ENCODE measurements around the gene BDNF. TPM values are rescaled to one million over a fixed set of nuclear protein-coding genes. Genes with fewer than 3 reads are reported as not detected.

The BDNF gene
- total RNA-seq, 1 donor from 2014 or later = 0.79 TPM

DNA sequence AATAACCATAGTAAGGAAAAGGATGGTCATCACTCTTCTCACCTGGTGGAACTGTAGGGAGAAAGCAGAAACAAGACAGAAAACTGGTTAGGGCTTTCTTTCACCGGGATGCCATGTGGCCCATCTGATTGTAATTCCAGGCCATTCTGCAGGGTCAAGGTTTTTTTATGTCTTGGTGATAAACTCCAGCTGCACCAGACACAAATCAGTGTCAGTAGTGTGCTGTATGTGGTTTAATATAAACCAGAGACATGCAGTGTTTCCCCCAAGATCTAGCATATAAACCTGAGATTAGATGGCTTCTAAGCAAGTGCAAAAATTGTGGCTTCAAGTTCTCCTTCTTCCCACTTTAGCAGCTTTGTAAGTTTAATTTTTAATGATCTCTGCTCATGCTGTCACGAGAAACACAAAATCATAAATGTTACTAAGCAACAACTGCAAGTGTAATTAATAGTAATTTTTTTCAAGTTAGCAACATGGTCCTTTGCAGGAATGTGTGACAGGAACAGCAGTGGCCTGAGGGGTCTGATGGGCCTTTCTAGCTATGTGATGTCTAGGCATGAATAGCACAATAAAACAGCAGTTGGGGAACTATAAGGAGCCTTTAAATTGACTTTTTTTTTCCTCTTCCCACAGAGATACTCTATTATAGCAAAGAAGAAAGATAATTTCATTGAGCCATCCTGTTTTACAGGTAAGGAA is 41.6 kb downstream of the BDNF start:
- TF ChIP-seq, protein P1, sequence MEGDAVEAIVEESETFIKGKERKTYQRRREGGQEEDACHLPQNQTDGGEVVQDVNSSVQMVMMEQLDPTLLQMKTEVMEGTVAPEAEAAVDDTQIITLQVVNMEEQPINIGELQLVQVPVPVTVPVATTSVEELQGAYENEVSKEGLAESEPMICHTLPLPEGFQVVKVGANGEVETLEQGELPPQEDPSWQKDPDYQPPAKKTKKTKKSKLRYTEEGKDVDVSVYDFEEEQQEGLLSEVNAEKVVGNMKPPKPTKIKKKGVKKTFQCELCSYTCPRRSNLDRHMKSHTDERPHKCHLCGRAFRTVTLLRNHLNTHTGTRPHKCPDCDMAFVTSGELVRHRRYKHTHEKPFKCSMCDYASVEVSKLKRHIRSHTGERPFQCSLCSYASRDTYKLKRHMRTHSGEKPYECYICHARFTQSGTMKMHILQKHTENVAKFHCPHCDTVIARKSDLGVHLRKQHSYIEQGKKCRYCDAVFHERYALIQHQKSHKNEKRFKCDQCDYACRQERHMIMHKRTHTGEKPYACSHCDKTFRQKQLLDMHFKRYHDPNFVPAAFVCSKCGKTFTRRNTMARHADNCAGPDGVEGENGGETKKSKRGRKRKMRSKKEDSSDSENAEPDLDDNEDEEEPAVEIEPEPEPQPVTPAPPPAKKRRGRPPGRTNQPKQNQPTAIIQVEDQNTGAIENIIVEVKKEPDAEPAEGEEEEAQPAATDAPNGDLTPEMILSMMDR (IDR thresholded peaks at IDR 0.05; ENCODE audit: insufficient read depth, low read length, severe bottlenecking) = no peak
- no peak for FAIRE-seq
- no peaks in the 10 kb centered on the region for H3K27me3 ChIP-seq (ENCODE audit: control insufficient read depth, insufficient read depth, low read length)
- no peak for DNase-seq (ENCODE audit: low read depth)
- H3K36me3 ChIP-seq (ENCODE audit: control insufficient read depth, insufficient read depth, low read length) = no peaks in the 10 kb centered on the region
- H3K4me3 ChIP-seq (ENCODE audit: low read depth, low read length) = no peak overlapping the region

DNA sequence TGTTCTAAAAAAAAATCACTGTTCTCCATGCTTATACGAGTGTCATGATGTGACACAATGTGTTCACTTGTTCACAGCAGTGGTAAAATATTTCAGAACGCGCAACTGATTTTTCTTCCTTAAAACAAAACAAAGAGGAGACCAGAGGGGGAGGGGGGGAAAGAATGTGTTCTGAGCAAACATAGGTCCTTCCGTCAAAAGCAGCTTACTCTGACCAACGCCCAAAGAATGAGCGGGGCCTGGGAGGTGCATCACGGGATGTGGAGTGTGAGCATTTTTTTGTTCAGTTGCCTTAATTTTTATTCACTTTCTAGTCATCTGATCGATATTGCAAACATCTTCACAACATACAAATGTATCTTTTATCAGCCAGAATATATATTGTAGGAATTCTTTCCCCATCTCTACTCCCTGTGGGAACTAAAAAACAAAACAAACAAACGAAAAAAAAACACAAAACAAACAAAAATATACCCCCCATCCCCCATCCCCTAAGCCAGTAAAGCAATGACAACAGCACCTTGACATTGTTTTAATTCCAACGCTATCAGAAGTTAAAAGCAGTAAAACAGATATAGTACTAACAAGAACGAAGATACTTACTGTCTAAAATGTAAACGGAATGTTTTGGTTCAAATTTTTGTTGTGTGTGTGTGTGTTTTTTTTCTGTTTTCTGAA is 43.3 kb downstream of the BDNF start:
- H3K4me3 ChIP-seq (ENCODE audit: low read depth, low read length) = no peak overlapping the region
- TF ChIP-seq, protein P1 (IDR thresholded peaks at IDR 0.05; ENCODE audit: insufficient read depth, low read length, severe bottlenecking) = no peak
- H3K27me3 ChIP-seq (ENCODE audit: control insufficient read depth, insufficient read depth, low read length) = no peaks in the 10 kb centered on the region
- DNase-seq (ENCODE audit: low read depth) = peak; percentile 17
- H3K36me3 ChIP-seq (ENCODE audit: control insufficient read depth, insufficient read depth, low read length) = no peaks in the 10 kb centered on the region
- FAIRE-seq = no peak

DNA sequence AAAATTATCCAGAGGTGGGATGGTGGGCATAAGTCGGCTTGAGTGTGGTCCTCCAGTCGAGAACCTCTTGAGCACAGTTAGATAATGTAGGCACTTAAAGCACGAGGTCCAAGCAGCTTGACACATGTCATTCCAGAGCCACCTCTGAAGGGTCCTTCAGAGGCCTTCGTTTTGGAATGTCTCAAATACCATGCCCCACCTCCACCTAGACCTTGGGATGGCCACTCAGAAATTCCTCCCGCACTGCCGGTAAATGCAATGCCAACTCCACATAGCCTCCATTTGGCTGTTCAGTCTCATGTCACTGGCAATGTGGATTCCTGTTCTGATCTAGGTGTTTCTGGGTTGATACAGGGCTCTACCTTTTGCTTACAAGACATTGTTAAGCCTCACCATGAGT is 43.9 kb downstream of the BDNF start:
- H3K27me3 ChIP-seq (ENCODE audit: control insufficient read depth, insufficient read depth, low read length) = no peaks in the 10 kb centered on the region
- no peak overlapping the region for H3K4me3 ChIP-seq (ENCODE audit: low read depth, low read length)
- TF ChIP-seq, protein P1 (IDR thresholded peaks at IDR 0.05; ENCODE audit: insufficient read depth, low read length, severe bottlenecking) = no peak
- FAIRE-seq = no peak
- no peaks in the 10 kb centered on the region for H3K36me3 ChIP-seq (ENCODE audit: control insufficient read depth, insufficient read depth, low read length)
- no peak for DNase-seq (ENCODE audit: low read depth)

DNA sequence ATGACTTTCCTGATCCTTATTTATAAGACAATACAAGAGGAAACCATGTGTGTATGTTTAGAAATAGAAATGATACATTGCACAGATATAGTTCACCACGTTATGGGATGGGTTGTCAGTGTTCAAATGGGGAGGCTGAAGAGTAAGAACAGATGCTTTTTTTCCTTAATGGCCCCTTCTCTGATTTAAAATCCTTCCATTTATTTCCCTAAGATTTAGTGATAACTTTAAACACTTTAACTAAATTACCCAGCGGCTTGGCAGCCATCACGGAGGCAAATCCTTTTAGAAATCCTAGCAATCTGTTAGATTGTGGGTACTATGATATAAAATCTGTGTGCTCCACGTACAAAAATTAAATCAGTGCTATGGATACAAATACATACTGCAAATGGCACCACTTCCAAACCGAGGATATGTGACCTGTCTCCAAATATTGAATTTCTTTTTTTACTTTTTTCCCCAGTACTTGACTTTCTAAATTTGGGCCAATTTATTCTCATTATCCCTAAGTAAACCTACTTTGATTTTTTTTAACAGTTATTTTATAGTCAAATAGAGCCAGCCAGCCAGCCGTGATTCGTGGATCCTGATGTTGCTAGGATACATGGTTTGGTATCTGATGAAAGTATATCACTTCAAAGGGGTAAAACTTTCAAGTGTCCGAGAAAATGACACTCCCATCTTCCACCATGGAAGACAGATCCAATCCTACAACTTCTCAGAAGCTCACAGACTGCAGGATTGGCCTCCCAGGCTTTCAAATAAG is 46.1 kb downstream of the BDNF start:
- Histone ChIP-seq H3K4me3 (ENCODE audit: low read depth, low read length) (no peak overlapping the region), H3K36me3 (ENCODE audit: control insufficient read depth, insufficient read depth, low read length) (no peaks in the 10 kb centered on the region), H3K27me3 (ENCODE audit: control insufficient read depth, insufficient read depth, low read length) (peaks cover 2% of the 10 kb centered on the region)
- TF ChIP-seq, protein P1 (IDR thresholded peaks at IDR 0.05; ENCODE audit: insufficient read depth, low read length, severe bottlenecking) = no peak
- FAIRE-seq (no peak), DNase-seq (ENCODE audit: low read depth) (no peak)

DNA sequence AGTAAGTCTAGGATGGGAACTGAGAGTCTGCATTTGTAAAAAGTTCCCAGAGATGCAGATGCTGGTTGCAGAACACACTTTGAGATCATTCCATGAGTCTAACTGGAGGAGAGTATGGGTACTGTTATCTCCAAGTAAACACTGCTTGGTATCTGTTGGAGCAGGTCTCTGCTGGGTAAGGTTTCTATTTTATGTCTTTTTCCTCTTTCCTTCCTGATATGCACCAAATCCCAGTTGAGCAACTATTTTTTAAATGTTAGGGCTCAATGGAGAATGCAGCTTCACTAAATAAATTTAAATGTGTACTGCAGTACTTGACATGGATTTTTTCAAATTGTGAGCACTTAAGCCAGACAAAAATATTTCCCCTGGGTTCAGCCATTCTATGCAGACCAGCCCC is 48.5 kb downstream of the BDNF start:
- TF ChIP-seq, protein P1 (IDR thresholded peaks at IDR 0.05; ENCODE audit: insufficient read depth, low read length, severe bottlenecking) = no peak
- no peak overlapping the region for H3K4me3 ChIP-seq (ENCODE audit: low read depth, low read length)

More for the DNA sequence above, 48.5 kb downstream of the BDNF start:
- Histone ChIP-seq H3K27me3 (ENCODE audit: control insufficient read depth, insufficient read depth, low read length) (peaks cover 2% of the 10 kb centered on the region), H3K36me3 (ENCODE audit: control insufficient read depth, insufficient read depth, low read length) (no peaks in the 10 kb centered on the region)
- no peak for DNase-seq (ENCODE audit: low read depth)
- FAIRE-seq = no peak
